ENCODE measurements around the gene MT1X.

GRCh38 chr16:56708525-56709442 is 26.5 kb downstream of the MT1X start:
- TF ChIP-seq CTCF (IDR thresholded peaks at IDR 0.05; ENCODE audit: low read depth, low read length) (no peak), EZH2phosphoT487 (IDR thresholded peaks at IDR 0.05; ENCODE audit: low read depth) (no peak)
